ENCODE measurements around the gene SDHA. TPM values are rescaled to one million over a fixed set of nuclear protein-coding genes. Genes with fewer than 3 reads are reported as not detected.
"Not testable (repeated sequence)": the region's sequence is repeated elsewhere in the genome, so short reads cannot be mapped to it uniquely, and the experiment has no call there.

Gene SDHA
- total RNA-seq, 4 donors from 2014 or later = 86.0 to 150 (median 115) TPM

DNA sequence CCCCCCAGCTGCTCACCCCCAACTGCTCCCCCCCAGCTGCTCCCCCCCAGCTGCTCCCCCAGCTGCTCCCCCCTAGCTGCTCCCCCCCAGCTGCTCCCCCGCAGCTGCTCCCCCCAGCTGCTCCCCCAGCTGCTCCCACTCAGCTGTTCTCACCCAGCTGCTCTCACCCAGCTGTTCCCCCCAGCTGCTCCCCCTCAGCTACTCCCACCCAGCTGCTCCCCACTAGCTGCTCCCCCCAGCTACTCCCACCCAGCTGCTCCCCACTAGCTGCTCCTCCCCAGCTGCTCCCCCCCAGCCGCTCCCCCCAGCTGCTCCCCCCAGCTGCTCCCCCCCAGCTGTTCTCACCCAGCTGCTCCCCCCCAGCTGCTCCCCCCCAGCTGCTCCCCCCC, 80.6 kb downstream of the SDHA start:
- intact Hi-C loops (cut with DNase I) = no loop called here
- 50% methylated on average over 2 of the region's 2 CpGs for whole genome bisulfite sequencing
- Histone ChIP-seq H3K27me3 (no peaks in the 10 kb centered on the region), H3K27ac (replicated peaks in 1 of 4) (no peak overlapping the region), H3K4me1 (no peaks in the 10 kb centered on the region), H3K4me3 (no peak overlapping the region), H3K9me3 (no peaks in the 10 kb centered on the region), H3K36me3 (peaks cover 0 to 9% (median 3%) of the 10 kb centered on the region in 4 donors)
- DNase-seq (ENCODE audit: extremely low spot score) = no peak
- TF ChIP-seq POLR2A (IDR thresholded peaks at IDR 0.05; ENCODE audit: low read depth) (no peak), POLR2AphosphoS5 (IDR thresholded peaks at IDR 0.05) (no peak), EP300 (IDR thresholded peaks at IDR 0.05) (no peak)
- TF ChIP-seq, protein P1, sequence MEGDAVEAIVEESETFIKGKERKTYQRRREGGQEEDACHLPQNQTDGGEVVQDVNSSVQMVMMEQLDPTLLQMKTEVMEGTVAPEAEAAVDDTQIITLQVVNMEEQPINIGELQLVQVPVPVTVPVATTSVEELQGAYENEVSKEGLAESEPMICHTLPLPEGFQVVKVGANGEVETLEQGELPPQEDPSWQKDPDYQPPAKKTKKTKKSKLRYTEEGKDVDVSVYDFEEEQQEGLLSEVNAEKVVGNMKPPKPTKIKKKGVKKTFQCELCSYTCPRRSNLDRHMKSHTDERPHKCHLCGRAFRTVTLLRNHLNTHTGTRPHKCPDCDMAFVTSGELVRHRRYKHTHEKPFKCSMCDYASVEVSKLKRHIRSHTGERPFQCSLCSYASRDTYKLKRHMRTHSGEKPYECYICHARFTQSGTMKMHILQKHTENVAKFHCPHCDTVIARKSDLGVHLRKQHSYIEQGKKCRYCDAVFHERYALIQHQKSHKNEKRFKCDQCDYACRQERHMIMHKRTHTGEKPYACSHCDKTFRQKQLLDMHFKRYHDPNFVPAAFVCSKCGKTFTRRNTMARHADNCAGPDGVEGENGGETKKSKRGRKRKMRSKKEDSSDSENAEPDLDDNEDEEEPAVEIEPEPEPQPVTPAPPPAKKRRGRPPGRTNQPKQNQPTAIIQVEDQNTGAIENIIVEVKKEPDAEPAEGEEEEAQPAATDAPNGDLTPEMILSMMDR (IDR thresholded peaks at IDR 0.05) = no peak

- 21% methylated on average over 2 of the region's 5 CpGs for WGBS
- H3K4me3 ChIP-seq; H3K36me3 ChIP-seq; H3K27me3 ChIP-seq; H3K4me1 ChIP-seq; H3K9me3 ChIP-seq; H3K27ac ChIP-seq (replicated peaks in 1 of 4); intact Hi-C loops (cut with DNase I); DNase-seq (ENCODE audit: extremely low spot score): not testable (repeated sequence)
Measured at GRCh38 chr5:299921-300320, 81.8 kb downstream of the SDHA start.

DNA sequence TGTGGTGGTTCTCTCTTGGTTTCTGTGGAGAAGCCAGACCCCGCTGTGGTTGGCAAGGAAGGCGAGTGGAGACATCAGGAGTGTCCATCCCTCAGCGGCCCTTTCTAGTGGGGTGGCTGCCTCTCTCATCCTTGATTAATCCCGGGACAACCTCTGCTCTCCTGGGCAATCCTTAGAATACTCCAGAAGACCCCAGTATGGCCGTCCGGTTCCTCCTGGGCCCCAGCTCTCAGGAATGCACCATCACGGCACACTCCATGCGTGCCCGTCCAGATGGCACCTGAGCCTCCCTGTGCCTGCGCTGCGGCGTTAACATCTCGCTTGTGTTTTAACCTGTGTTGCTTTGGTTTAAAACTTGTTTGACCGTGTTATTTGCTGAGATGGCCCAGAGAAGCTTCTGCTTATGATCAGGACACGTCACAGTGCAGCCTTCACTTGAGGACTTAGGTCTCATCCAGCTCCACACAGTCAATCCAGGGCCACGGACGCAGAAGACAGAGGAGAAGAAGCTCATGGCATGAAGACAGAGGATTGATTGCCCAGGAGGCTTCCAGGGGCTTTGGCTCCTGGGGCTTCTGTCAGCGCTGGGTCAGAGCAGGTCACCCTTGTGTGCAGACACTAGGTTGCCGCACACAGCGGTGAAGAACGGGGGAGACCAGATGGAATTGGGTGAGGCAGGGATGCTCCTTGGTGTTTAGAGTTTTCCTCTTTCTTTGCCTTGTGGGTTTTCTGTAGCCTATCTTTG, 82.7 kb downstream of the SDHA start:
- H3K4me3 ChIP-seq; H3K4me1 ChIP-seq; DNase-seq (ENCODE audit: extremely low spot score); H3K27ac ChIP-seq (replicated peaks in 1 of 4); H3K9me3 ChIP-seq; intact Hi-C loops (cut with DNase I); H3K27me3 ChIP-seq: not testable (repeated sequence)
- peaks cover 3 to 16% (median 7%) of the 10 kb centered on the region in 4 donors for H3K36me3 ChIP-seq
- WGBS = 90% methylated on average over 18 of the region's 21 CpGs

- DNase-seq (ENCODE audit: extremely low spot score); H3K27me3 ChIP-seq; H3K27ac ChIP-seq (replicated peaks in 1 of 4); H3K4me3 ChIP-seq; H3K9me3 ChIP-seq; H3K4me1 ChIP-seq; intact Hi-C loops (cut with DNase I): not testable (repeated sequence)
- WGBS = 76% methylated on average over 5 of the region's 8 CpGs
- H3K36me3 ChIP-seq = peaks cover 17 to 27% (median 22%) of the 10 kb centered on the region in 4 donors
Measured at GRCh38 chr5:302416-302815, 84.3 kb downstream of the SDHA start.

- Histone ChIP-seq H3K4me1 (peaks cover 0 to 4% (median under 1%) of the 10 kb centered on the region in 4 donors), H3K27ac (replicated peaks in 1 of 4) (no peak overlapping the region), H3K4me3 (no peak overlapping the region), H3K36me3 (peaks cover 19 to 33% (median 27%) of the 10 kb centered on the region in 4 donors), H3K9me3 (no peaks in the 10 kb centered on the region), H3K27me3 (no peaks in the 10 kb centered on the region)
- TF ChIP-seq POLR2AphosphoS5 (IDR thresholded peaks at IDR 0.05) (no peak), POLR2A (IDR thresholded peaks at IDR 0.05; ENCODE audit: low read depth) (no peak), EP300 (IDR thresholded peaks at IDR 0.05) (no peak)
- TF ChIP-seq, protein P1 (IDR thresholded peaks at IDR 0.05) = no peak
- DNase-seq (ENCODE audit: extremely low spot score) = no peak
- 83% methylated on average over 8 of the region's 8 CpGs for WGBS
- intact Hi-C loops (cut with DNase I) = no loop called here
Measured at GRCh38 chr5:302966-303365, 84.8 kb downstream of the SDHA start.

DNA sequence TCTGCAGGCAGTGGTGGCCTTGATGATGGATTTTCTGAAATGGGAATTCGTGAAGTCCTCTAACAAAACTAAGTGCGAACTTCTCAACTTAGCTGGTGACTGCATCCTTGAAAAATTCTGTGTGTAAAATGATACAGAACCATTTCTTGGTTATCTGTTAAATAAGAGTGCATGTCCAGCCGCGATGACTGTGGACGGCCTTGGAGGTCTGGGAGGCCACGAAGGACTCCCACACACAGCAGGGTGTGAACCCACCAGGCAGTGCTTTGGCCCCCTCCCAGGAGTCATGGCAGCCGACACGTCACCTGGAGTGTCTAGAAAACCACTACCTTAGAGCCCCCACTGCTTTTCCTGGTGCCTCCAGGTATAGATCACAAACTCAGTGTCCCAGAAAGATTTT, 85.6 kb downstream of the SDHA start:
- intact Hi-C loops (cut with DNase I); H3K27ac ChIP-seq (replicated peaks in 1 of 4); H3K4me3 ChIP-seq; H3K9me3 ChIP-seq; DNase-seq (ENCODE audit: extremely low spot score); H3K4me1 ChIP-seq; H3K27me3 ChIP-seq: not testable (repeated sequence)
- WGBS = 90% methylated on average over 2 of the region's 8 CpGs
- peaks cover 19 to 39% (median 30%) of the 10 kb centered on the region in 4 donors for H3K36me3 ChIP-seq

GRCh38 chr5:305050-305449, 86.9 kb downstream of the SDHA start:
- WGBS = 87% methylated on average over 4 of the region's 9 CpGs
- no peak overlapping the region for H3K4me3 ChIP-seq
- H3K27ac ChIP-seq (replicated peaks in 1 of 4) = no peak overlapping the region
- peaks cover 19 to 50% (median 37%) of the 10 kb centered on the region in 4 donors for H3K36me3 ChIP-seq
- peaks cover 5 to 13% (median 10%) of the 10 kb centered on the region in 4 donors for H3K4me1 ChIP-seq
- no peaks in the 10 kb centered on the region for H3K27me3 ChIP-seq
- DNase-seq (ENCODE audit: extremely low spot score) = no peak
- H3K9me3 ChIP-seq = no peaks in the 10 kb centered on the region
- TF ChIP-seq, protein P1 (IDR thresholded peaks at IDR 0.05) = no peak
- TF ChIP-seq POLR2AphosphoS5 (IDR thresholded peaks at IDR 0.05) (no peak), POLR2A (IDR thresholded peaks at IDR 0.05; ENCODE audit: low read depth) (no peak), EP300 (IDR thresholded peaks at IDR 0.05) (no peak)
- intact Hi-C loops (cut with DNase I) = no loop called here

Measured in esophagus muscularis mucosa (tissue), 4 donors.